ENCODE results near the gene PIEZO1. TPM values are rescaled to one million over a fixed set of nuclear protein-coding genes. Genes with fewer than 3 reads are reported as not detected.

PIEZO1 gene
- total RNA-seq, 2 experiments from 2014 or later, result 206 to 220 TPM

GRCh38 chr16:88761830-88762229 lies 23.2 kb downstream of the PIEZO1 start:
- no peak overlapping the region for H3K4me3 Mint-ChIP-seq
- H3K9me3 Mint-ChIP-seq, result no peaks in the 10 kb centered on the region
- H3K27me3 Mint-ChIP-seq, result no peaks in the 10 kb centered on the region
- no peaks in the 10 kb centered on the region for H3K36me3 Mint-ChIP-seq
- DNase-seq, result no peak
- no peak overlapping the region for H3K27ac Mint-ChIP-seq
- peaks cover 10% of the 10 kb centered on the region for H3K4me1 Mint-ChIP-seq
- POLR2A ChIA-PET, result interaction anchor here (1.3 kb wide), 1 partner anchor 19 kb away, joined by 3 read pairs; no protein-coding TSS in a partner anchor
- no peak for ATAC-seq (ENCODE audit: low read depth)

DNA sequence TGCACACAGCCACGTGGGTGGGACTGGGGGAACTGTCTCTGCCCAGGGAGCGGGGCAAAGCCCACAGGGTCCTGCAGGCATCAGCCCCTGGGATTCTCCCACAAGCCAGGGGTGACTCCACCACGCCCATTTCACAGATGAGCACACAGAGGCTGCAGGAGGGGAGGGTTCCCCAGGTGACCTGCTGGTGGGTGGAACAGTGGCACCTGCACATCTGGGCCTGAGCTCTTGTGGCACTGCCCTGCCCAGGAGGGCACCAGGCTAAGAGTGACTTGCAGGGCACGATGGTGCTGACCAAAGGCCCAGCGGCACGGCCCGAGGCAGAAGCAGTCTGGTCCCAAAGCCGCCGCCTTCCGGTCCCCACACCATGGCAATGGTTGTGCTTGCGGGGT lies 23.9 kb downstream of the PIEZO1 start:
- DNase-seq (no peak), ATAC-seq (ENCODE audit: low read depth) (no peak)
- Mint-ChIP-seq H3K36me3 (no peaks in the 10 kb centered on the region), H3K4me1 (peaks cover 9% of the 10 kb centered on the region), H3K27me3 (no peaks in the 10 kb centered on the region), H3K27ac (no peak overlapping the region), H3K4me3 (no peak overlapping the region), H3K9me3 (no peaks in the 10 kb centered on the region)
- POLR2A ChIA-PET, result no interaction called here

DNA sequence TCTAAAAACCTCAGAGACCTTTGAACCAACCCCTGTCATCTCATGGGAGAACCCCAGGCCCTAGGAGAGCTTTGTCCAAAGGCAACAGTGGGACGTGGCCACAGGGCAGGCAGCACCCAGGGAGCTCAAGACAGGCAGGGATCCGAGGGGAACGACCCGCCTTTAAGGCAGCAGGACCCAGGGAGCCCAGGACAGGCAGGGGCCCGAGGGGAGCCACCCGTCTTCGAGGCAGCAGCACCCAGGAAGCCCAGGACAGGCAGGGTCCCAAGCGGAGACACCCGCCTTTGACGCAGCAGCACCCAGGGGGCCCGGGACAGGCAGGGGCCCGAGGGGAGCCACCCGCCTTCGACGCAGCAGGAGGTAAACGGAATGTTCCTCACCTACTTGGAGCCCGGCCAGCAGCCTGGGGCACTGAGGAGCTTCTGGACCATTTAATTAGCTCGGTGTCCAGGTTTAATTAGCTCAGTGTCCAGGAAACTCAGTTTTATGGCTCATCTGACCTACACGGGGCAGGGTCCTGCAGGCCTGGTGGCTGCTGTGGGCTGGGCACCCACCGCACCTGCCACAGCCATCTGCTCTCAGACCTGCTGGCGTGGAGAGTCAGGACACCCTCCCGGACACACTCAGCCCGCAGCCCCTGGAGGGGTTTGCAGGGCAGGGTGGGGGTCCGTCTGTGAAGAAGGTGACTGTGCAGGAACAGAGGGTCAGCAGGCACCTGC lies 24.4 kb downstream of the PIEZO1 start:
- ATAC-seq (ENCODE audit: low read depth) (no peak), DNase-seq (no peak)
- no peaks in the 10 kb centered on the region for H3K9me3 Mint-ChIP-seq
- POLR2A ChIA-PET, result no interaction called here
- H3K27ac Mint-ChIP-seq, result no peak overlapping the region
- no peaks in the 10 kb centered on the region for H3K27me3 Mint-ChIP-seq
- H3K36me3 Mint-ChIP-seq, result no peaks in the 10 kb centered on the region
- H3K4me1 Mint-ChIP-seq, result peaks cover 9% of the 10 kb centered on the region
- no peak overlapping the region for H3K4me3 Mint-ChIP-seq

GRCh38 chr16:88759976-88760350 lies 25.1 kb downstream of the PIEZO1 start:
- ATAC-seq (ENCODE audit: low read depth), result no peak
- no peaks in the 10 kb centered on the region for H3K36me3 Mint-ChIP-seq
- no peak overlapping the region for H3K4me3 Mint-ChIP-seq
- no peaks in the 10 kb centered on the region for H3K9me3 Mint-ChIP-seq
- DNase-seq, result no peak
- H3K27ac Mint-ChIP-seq, result no peak overlapping the region
- POLR2A ChIA-PET, result interaction anchor here (1.0 kb wide), 1 partner anchor 21 kb away, joined by 3 read pairs; no protein-coding TSS in a partner anchor
- H3K4me1 Mint-ChIP-seq, result peaks cover 11% of the 10 kb centered on the region
- no peaks in the 10 kb centered on the region for H3K27me3 Mint-ChIP-seq

GRCh38 chr16:88759245-88759975 lies 25.6 kb downstream of the PIEZO1 start:
- no peak for DNase-seq
- H3K9me3 Mint-ChIP-seq, result no peaks in the 10 kb centered on the region
- peak; percentile 20 for ATAC-seq (ENCODE audit: low read depth)
- peak overlapping the region; percentile 40 for H3K27ac Mint-ChIP-seq
- POLR2A ChIA-PET, result interaction anchor here (1.0 to 1.1 kb wide), 2 partner anchors 11 to 22 kb away, joined by 3 read pairs; no protein-coding TSS in a partner anchor
- no peaks in the 10 kb centered on the region for H3K36me3 Mint-ChIP-seq
- no peak overlapping the region for H3K4me3 Mint-ChIP-seq
- H3K4me1 Mint-ChIP-seq, result peaks cover 11% of the 10 kb centered on the region
- H3K27me3 Mint-ChIP-seq, result no peaks in the 10 kb centered on the region

DNA sequence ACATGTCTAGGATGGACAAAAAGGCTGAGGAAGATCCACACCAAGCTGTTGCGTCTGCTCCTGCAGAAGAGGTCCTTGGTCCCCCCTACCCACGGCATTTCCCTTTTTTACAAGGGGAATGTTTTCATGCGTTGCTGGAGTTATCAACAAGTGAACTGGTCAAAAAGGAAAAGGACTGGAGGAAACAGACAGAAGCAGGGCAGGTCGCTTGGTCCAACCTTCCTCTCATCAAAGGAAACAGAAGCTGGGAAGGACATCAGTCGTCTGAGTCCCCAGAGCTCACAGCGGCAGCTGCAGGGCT lies 26.1 kb downstream of the PIEZO1 start:
- Mint-ChIP-seq H3K4me3 (no peak overlapping the region), H3K4me1 (peaks cover 11% of the 10 kb centered on the region), H3K9me3 (no peaks in the 10 kb centered on the region), H3K36me3 (no peaks in the 10 kb centered on the region), H3K27ac (no peak overlapping the region), H3K27me3 (no peaks in the 10 kb centered on the region)
- POLR2A ChIA-PET, result interaction anchor here (1.0 to 1.1 kb wide), 2 partner anchors 11 to 22 kb away, joined by 3 read pairs; no protein-coding TSS in a partner anchor
- DNase-seq, result no peak
- ATAC-seq (ENCODE audit: low read depth), result no peak

- no peak overlapping the region for H3K27ac Mint-ChIP-seq
- H3K4me1 Mint-ChIP-seq, result peaks cover 11% of the 10 kb centered on the region
- ATAC-seq (ENCODE audit: low read depth) (no peak), DNase-seq (no peak)
- no peaks in the 10 kb centered on the region for H3K9me3 Mint-ChIP-seq
- no peaks in the 10 kb centered on the region for H3K27me3 Mint-ChIP-seq
- no peak overlapping the region for H3K4me3 Mint-ChIP-seq
- no peaks in the 10 kb centered on the region for H3K36me3 Mint-ChIP-seq
- POLR2A ChIA-PET, result interaction anchor here (1.1 to 1.2 kb wide), 2 partner anchors 10 to 13 kb away, joined by 3 read pairs; no protein-coding TSS in a partner anchor
Measured at GRCh38 chr16:88758227-88758943, 26.6 kb downstream of the PIEZO1 start.

DNA sequence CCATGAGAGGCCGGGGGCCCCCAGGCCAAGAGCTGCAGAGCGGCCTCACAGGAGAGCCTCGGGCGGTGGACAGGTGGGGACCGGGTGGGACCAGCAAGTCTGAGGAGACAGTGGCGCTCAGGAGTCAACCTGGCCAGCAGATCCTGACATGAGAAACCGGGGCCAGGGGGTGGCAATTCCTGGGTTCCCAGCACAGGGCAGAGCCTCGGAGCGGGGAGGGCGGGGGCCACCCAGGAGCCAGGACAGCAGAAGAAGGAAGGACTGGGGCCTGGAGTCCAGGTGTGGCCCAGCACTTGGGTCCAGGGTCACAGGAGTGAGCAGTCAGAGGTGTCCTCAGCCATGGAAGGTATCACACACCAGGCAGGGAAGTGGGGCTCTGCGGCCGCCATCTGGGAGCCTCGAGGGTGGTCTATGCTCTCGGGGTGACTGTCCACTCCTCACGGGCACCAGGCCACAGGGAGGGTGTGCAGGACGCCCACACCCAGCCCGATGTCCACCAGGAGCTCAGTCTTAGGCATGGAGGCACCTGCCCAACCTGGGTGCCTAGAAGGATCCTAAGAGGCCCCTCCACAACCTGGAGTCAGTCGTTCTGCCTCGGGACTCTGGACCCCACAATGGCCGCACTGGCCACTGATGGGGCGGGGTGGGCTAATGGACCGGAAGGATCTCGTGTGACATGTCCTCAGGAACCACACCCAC lies 29.1 kb downstream of the PIEZO1 start:
- Mint-ChIP-seq H3K27me3 (no peaks in the 10 kb centered on the region), H3K4me3 (no peak overlapping the region), H3K9me3 (no peaks in the 10 kb centered on the region), H3K27ac (no peak overlapping the region), H3K4me1 (peaks cover 11% of the 10 kb centered on the region), H3K36me3 (peaks cover 4% of the 10 kb centered on the region)
- ATAC-seq (ENCODE audit: low read depth), result no peak
- POLR2A ChIA-PET, result no interaction called here
- DNase-seq, result no peak

DNA sequence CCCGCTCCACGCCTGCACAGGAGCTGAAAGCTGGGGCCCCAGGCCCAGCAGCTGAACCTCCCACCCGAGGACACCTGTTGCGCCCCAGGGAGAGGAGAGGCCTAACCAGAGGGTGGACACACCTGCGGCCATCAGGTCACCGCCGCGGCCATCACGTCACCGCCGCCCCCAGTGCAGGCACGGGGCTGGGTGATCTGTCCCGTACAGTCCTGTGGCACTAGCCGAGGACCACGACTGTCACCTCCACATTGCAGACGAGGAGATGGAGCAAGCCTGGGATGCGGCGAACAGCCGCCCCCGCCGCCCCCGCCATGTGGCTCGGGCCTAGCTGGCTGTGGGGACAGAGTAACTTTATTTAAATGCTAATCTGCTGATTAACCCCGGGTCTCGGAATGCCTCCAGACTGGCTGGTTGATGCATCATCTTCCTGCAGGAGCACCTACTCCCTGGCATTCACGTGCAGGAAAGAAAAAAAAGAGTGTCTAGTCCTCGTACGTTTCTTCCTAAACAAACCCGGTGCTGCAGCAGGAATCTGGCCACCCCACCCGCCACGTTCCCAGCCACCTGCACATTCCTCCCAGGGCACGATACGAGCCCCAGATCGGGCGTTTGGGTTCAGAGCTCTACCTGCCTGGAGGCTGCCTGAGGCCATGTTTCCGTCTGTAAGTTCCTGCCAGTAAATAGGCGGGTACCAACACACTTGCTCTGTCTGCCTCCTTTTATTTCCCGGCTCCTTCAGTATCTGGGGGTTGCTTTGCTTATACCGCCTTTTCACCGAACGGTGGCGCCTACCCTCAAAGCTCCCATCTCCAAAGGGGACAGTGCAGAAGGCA lies 29.9 kb downstream of the PIEZO1 start:
- Mint-ChIP-seq H3K27me3 (no peaks in the 10 kb centered on the region), H3K4me1 (peaks cover 11% of the 10 kb centered on the region), H3K27ac (no peak overlapping the region), H3K4me3 (no peak overlapping the region), H3K36me3 (peaks cover 4% of the 10 kb centered on the region), H3K9me3 (no peaks in the 10 kb centered on the region)
- POLR2A ChIA-PET, result interaction anchor here (0.6 to 1.3 kb wide), 2 partner anchors 25 to 47 kb away, joined by 3 to 4 read pairs; no protein-coding TSS in a partner anchor
- ATAC-seq (ENCODE audit: low read depth), result peak; percentile 31
- no peak for DNase-seq

DNA sequence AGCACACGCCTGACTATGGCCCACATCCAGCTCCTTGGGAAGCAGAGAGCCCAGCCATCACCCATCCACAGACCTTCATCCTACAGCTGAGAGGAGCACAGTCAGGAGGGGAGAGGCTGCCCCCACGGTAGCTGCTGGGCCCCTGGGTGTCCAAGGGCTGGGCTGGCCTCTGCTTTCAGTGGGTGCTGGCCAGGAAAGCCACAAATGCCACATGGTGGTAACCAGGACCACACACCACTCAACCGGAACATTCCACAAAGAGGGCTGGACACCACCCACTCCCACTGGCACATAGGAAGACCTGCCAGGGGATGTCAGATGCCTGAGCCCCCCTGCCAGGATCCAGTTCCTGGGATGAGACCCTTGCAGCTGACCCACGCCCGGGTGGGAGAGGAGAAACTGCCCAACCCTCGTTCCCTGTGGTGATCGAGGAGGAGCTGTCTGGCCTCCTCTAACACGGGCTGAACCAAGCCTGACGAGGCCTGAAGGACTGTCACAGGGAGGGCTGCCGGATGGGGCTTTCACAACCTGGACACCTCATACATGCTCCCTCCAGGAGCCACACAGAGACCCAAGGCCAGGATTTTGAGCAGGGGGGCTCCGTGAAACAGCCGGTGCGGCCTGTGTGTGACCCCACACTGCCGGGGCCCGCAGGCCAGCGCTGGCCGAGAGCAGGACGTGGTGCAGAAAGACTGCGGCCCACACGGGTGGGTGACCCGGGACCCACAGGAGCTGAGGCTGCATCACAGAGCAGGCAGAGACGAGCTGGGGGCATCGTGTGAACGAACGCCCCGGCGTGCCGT lies 30.7 kb downstream of the PIEZO1 start:
- H3K27ac Mint-ChIP-seq, result no peak overlapping the region
- no peak for DNase-seq
- H3K4me3 Mint-ChIP-seq, result no peak overlapping the region
- POLR2A ChIA-PET, result interaction anchor here (0.6 to 1.3 kb wide), 2 partner anchors 26 to 48 kb away, joined by 3 to 4 read pairs; no protein-coding TSS in a partner anchor
- H3K36me3 Mint-ChIP-seq, result peaks cover 4% of the 10 kb centered on the region
- ATAC-seq (ENCODE audit: low read depth), result no peak
- peaks cover 10% of the 10 kb centered on the region for H3K4me1 Mint-ChIP-seq
- no peaks in the 10 kb centered on the region for H3K9me3 Mint-ChIP-seq
- H3K27me3 Mint-ChIP-seq, result no peaks in the 10 kb centered on the region

GRCh38 chr16:88753602-88754001 lies 31.4 kb downstream of the PIEZO1 start:
- DNase-seq (no peak), ATAC-seq (ENCODE audit: low read depth) (no peak)
- H3K4me3 Mint-ChIP-seq, result no peak overlapping the region

DNA sequence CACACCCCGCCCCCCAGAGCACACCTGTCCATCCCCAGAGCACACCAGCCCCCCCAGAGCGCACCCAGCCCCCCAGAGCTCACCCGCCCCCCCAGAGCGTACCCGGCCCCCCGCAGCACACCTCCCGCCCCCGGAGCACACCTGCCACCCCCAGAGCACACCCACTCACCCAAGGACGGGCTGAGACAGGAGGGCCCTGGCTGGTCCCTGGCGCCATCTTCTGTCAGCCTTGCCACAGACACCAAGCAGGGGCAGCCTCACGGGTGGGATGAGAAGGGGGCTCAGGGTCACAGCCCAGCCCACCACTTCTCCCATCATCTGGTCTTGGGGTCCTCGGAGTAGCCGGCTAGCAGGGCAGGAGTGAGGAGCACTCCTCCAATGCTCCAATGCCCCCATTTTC lies 31.8 kb downstream of the PIEZO1 start:
- Mint-ChIP-seq H3K9me3 (no peaks in the 10 kb centered on the region), H3K27me3 (no peaks in the 10 kb centered on the region), H3K36me3 (peaks cover 4% of the 10 kb centered on the region), H3K27ac (no peak overlapping the region), H3K4me1 (peaks cover 2% of the 10 kb centered on the region), H3K4me3 (no peak overlapping the region)
- POLR2A ChIA-PET, result interaction anchor here (0.6 kb wide), 1 partner anchor 168 kb away, joined by 3 read pairs; no protein-coding TSS in a partner anchor
- no peak for ATAC-seq (ENCODE audit: low read depth)
- no peak for DNase-seq

More at GRCh38 chr16:88753602-88754001, 31.4 kb downstream of the PIEZO1 start:
- Mint-ChIP-seq H3K27ac (peak overlapping the region; percentile 44), H3K9me3 (no peaks in the 10 kb centered on the region), H3K4me1 (peaks cover 6% of the 10 kb centered on the region), H3K36me3 (peaks cover 4% of the 10 kb centered on the region), H3K27me3 (no peaks in the 10 kb centered on the region)
- POLR2A ChIA-PET, result interaction anchor here (0.6 kb wide), 1 partner anchor 168 kb away, joined by 3 read pairs; no protein-coding TSS in a partner anchor

All from activated naive CD8-positive, alpha-beta T cell treated with anti-CD3 and anti-CD28 coated beads, Interleukin-2, amount 10 ng/mL, durations not matched to agents 7 days and 5 days (primary cell).